Adrenal gland (tissue), 12 donors: Measurements from ENCODE around the gene ASAP2. TPM values are rescaled to one million over a fixed set of nuclear protein-coding genes. Genes with fewer than 3 reads are reported as not detected.

Source experiments
- DNase-seq, 7 donors: peaks; one replicate each; pipeline ENCODE4 v3.0.0-alpha.2; 2019 to 2020
- H3K27ac ChIP-seq, 5 donors: fragments of 200-600 bp; sonication (generic) in 4 of 5; 1 replicate in 3 of 5; 2 replicates in 2 of 5; pipeline versions ENCODE4 v1.5.1 to v1.8.0; 2016 to 2020; ENCODE audit warnings: mild to moderate bottlenecking in 1 of 5
- H3K27me3 ChIP-seq: fragments of 200-600 bp; 2 replicates; pipeline ENCODE4 v1.8.0; 2021
- H3K36me3 ChIP-seq, 2 donors: fragments of 200-600 bp; replicated peaks in 1 of 2; 1 replicate in 1 of 2; 2 replicates in 1 of 2; pipeline versions ENCODE4 v1.5.1 to v1.8.0; 2018 to 2022
- H3K4me1 ChIP-seq, 2 donors: fragments of 200-600 bp; replicated peaks in 1 of 2; 1 replicate in 1 of 2; 2 replicates in 1 of 2; pipeline versions ENCODE4 v1.5.1 to v1.8.0; 2018 to 2021
- H3K4me3 ChIP-seq, 4 donors: fragments of 200-600 bp; sonication (generic) in 3 of 4; one replicate each; pipeline ENCODE4 v1.5.1; 2016 to 2018
- H3K9me3 ChIP-seq, 3 donors: fragments of 200-600 bp; sonication (generic) in 1 of 3; replicated peaks in 1 of 3; 1 replicate in 2 of 3; 2 replicates in 1 of 3; pipeline versions ENCODE4 v1.5.1 to v1.8.0; 2016 to 2021
- CTCF ChIP-seq, 6 experiments: fragments of 450-650 bp in 4 of 6; fragments of 200-600 bp in 2 of 6; sonication (generic) in 1 of 6; IDR thresholded peaks; 1 replicate in 5 of 6; 2 replicates in 1 of 6; pipeline versions ENCODE4 v1.5.1 to v1.8.0; 2016 to 2021; ENCODE audit warnings: antibody characterized with exemption in 6 of 6, mild to moderate bottlenecking in 2 of 6, moderate library complexity in 1 of 6
- POLR2A ChIP-seq, 2 donors: fragments of 450-650 bp; IDR thresholded peaks; one replicate each; pipeline ENCODE4 v1.6.1; 2017; ENCODE audit warnings: antibody characterized with exemption in 2 of 2, mild to moderate bottlenecking in 2 of 2, moderate library complexity in 1 of 2
- WGBS, 4 donors: extraction: QIAGEN DNeasy Blood & Tissue Kit in 2 of 4; methylation state at CpG; one replicate each; pipeline versions ENCODE4 v1.1.5 to v1.1.7; 2013 to 2017; 5-methylcytosine and 5-hydroxymethylcytosine counted together
- intact Hi-C, 2 donors: fragments of 100-400 bp; cut with DNase I; formaldehyde crosslinking; loops; one replicate each; pipeline versions ENCODE4 v1.14.1 to v1.15.0; 2022 to 2023
- polyA plus RNA-seq, 3 donors: library from polyadenylated mRNA; stranded (reverse); fragments of 200-250 nt in 2 of 3; fragments of 350-450 nt in 1 of 3; fragmentation: Illumina TruSeq in 1 of 3; extraction: RNeasy Lipid Tissue Mini Kit (QIAGEN cat#74804) in 1 of 3; gene quantifications; one replicate each; pipeline ENCODE4 v1.2.3, GENCODE V29; 2013 to 2014
- total RNA-seq, 9 donors: library from RNA; depleted of rRNA in 4 of 9; stranded (reverse); fragments of >200 nt in 4 of 9; fragments of 120-200 nt in 1 of 9; fragmentation: NEBNext Ultra II Directional in 1 of 9; extraction: Animal tissue kit (Norgen Biotek cat#: 25700) in 1 of 9; gene quantifications; one replicate each; pipeline versions ENCODE4 v1.1.0 to v1.2.4, GENCODE V29; 2013 to 2023
- donor health status: healthy with polysubstance abuse.
- donor health status: Bipolar disorder and iron deficiency.
- donor health status: DM: yes; HTN: yes; CAD: no.
- donor health status: DM: no; HTN: no; CAD: no.
- donor health status: DM: no; HTN: no; CAD: no.
- donor health status: DM: yes; HTN: yes; CAD: no.

The ASAP2 gene
- total and polyA plus RNA-seq, 12 donors = 5.4 to 12.9 (median 7.7) TPM

GRCh38 chr2:9326975-9327374 is 120.4 kb downstream of the ASAP2 start:
- intact Hi-C loops = no loop called here
- H3K4me1 ChIP-seq = peaks cover 0 to 12% of the 10 kb centered on the region in 2 donors
- no peaks in the 10 kb centered on the region for H3K36me3 ChIP-seq
- WGBS, 4 donors = 54 to 68% (median 60%) methylated on average over 3 of the region's 3 CpGs
- no peak for TF ChIP-seq CTCF (IDR thresholded peaks at IDR 0.05)
- H3K4me3 ChIP-seq = no peak overlapping the region
- no peak for DNase-seq
- H3K27ac ChIP-seq = peak overlapping the region in 1 of 5 donors; percentile 10
- no peaks in the 10 kb centered on the region for H3K27me3 ChIP-seq
- H3K9me3 ChIP-seq = no peaks in the 10 kb centered on the region

- no peak for DNase-seq
- 57 to 76% (median 67%) methylated on average over 5 of the region's 5 CpGs for WGBS, 4 donors
- Histone ChIP-seq H3K27ac (peak overlapping the region in 1 of 5 donors; percentile 10), H3K9me3 (no peaks in the 10 kb centered on the region), H3K4me3 (no peak overlapping the region), H3K27me3 (no peaks in the 10 kb centered on the region), H3K36me3 (no peaks in the 10 kb centered on the region), H3K4me1 (peaks cover 0 to 12% of the 10 kb centered on the region in 2 donors)
- intact Hi-C loops = no loop called here
- TF ChIP-seq POLR2A (IDR thresholded peaks at IDR 0.05) = no peak
These were observed 121.3 kb downstream of the ASAP2 start for GRCh38 chr2:9327873-9328352.

GRCh38 chr2:9328931-9329330 is 122.3 kb downstream of the ASAP2 start:
- Histone ChIP-seq H3K27me3 (no peaks in the 10 kb centered on the region), H3K9me3 (no peaks in the 10 kb centered on the region), H3K36me3 (no peaks in the 10 kb centered on the region), H3K4me3 (no peak overlapping the region), H3K27ac (no peak overlapping the region), H3K4me1 (peaks cover 0 to 12% of the 10 kb centered on the region in 2 donors)
- TF ChIP-seq POLR2A (IDR thresholded peaks at IDR 0.05) = no peak
- TF ChIP-seq CTCF (IDR thresholded peaks at IDR 0.05) = no peak
- DNase-seq = no peak
- intact Hi-C loops = no loop called here
- WGBS, 4 donors = 75 to 88% (median 79%) methylated on average over 5 of the region's 5 CpGs

- no peak for DNase-seq
- 87 to 97% (median 89%) methylated on average over 5 of the region's 5 CpGs for WGBS, 4 donors
- H3K27me3 ChIP-seq = no peaks in the 10 kb centered on the region
- no peaks in the 10 kb centered on the region for H3K9me3 ChIP-seq
- intact Hi-C loops = no loop called here
- H3K27ac ChIP-seq = no peak overlapping the region
- H3K4me3 ChIP-seq = no peak overlapping the region
- TF ChIP-seq POLR2A (IDR thresholded peaks at IDR 0.05) (no peak), CTCF (IDR thresholded peaks at IDR 0.05) (no peak)
- peaks cover 0 to 12% of the 10 kb centered on the region in 2 donors for H3K4me1 ChIP-seq
- no peaks in the 10 kb centered on the region for H3K36me3 ChIP-seq
These were observed 122.9 kb downstream of the ASAP2 start for GRCh38 chr2:9329497-9329896.

- no peaks in the 10 kb centered on the region for H3K9me3 ChIP-seq
- no peak for TF ChIP-seq POLR2A (IDR thresholded peaks at IDR 0.05)
- no peak for TF ChIP-seq CTCF (IDR thresholded peaks at IDR 0.05)
- intact Hi-C loops = loop anchor here (5.0 to 10.0 kb wide), 2 partner anchors 126 to 188 kb away; partner anchors contain the start of gene ASAP2 (in 2 of the 2)
- DNase-seq = no peak
- peaks cover 0 to 12% of the 10 kb centered on the region in 2 donors for H3K4me1 ChIP-seq
- no peaks in the 10 kb centered on the region for H3K27me3 ChIP-seq
- WGBS, 4 donors = 75 to 84% (median 80%) methylated on average over 19 of the region's 19 CpGs
- H3K27ac ChIP-seq = no peak overlapping the region
- H3K36me3 ChIP-seq = no peaks in the 10 kb centered on the region
- no peak overlapping the region for H3K4me3 ChIP-seq
These were observed 124.1 kb downstream of the ASAP2 start for GRCh38 chr2:9330612-9331270.
